Measurements from ENCODE around the gene CADPS2.

DNA sequence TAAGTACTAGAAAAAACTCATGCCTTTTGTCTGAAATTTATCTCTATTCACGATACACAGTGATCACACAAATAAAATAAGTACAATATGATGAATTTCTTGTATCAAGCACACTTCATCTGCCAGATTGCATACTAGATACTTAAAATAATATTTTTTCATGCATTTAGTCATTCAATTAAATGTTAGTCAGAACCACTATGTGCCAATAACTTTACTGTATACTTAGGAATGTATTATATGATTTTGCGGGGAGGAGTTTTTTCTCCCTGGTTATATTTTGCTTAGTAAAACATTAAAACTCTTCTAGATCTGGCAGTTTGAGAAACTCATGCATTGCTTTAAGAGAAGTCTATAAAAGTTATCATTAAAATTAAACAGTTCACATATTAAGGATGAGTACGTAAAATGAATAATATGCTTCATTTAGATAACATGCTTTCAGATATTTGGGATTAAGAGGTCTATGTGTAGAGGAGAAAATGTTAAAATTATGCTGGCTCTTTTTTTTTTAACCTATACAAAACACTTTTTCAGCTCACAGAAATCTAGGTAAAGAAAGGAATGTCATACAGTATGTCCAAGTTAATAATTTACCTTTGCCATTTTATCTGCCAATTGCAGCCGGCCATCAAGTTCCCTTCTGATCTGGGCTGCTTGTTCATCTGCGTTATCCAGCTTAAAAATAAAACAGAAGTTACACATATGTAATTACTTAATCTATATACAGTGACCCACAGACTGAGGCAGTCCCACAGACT lies 257.4 kb downstream of the CADPS2 start:
- TF ChIP-seq, protein P1, sequence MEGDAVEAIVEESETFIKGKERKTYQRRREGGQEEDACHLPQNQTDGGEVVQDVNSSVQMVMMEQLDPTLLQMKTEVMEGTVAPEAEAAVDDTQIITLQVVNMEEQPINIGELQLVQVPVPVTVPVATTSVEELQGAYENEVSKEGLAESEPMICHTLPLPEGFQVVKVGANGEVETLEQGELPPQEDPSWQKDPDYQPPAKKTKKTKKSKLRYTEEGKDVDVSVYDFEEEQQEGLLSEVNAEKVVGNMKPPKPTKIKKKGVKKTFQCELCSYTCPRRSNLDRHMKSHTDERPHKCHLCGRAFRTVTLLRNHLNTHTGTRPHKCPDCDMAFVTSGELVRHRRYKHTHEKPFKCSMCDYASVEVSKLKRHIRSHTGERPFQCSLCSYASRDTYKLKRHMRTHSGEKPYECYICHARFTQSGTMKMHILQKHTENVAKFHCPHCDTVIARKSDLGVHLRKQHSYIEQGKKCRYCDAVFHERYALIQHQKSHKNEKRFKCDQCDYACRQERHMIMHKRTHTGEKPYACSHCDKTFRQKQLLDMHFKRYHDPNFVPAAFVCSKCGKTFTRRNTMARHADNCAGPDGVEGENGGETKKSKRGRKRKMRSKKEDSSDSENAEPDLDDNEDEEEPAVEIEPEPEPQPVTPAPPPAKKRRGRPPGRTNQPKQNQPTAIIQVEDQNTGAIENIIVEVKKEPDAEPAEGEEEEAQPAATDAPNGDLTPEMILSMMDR (IDR thresholded peaks at IDR 0.05), result no peak
- TF ChIP-seq POLR2AphosphoS5 (IDR thresholded peaks at IDR 0.05), result no peak
- TF ChIP-seq EP300 (IDR thresholded peaks at IDR 0.05), result no peak
